ENCODE measurements around the gene SPON2. TPM values are rescaled to one million over a fixed set of nuclear protein-coding genes. Genes with fewer than 3 reads are reported as not detected.

SPON2 gene
- total RNA-seq, 4 donors from 2014 or later: 39.3 to 91.0 (median 45.5) TPM

DNA sequence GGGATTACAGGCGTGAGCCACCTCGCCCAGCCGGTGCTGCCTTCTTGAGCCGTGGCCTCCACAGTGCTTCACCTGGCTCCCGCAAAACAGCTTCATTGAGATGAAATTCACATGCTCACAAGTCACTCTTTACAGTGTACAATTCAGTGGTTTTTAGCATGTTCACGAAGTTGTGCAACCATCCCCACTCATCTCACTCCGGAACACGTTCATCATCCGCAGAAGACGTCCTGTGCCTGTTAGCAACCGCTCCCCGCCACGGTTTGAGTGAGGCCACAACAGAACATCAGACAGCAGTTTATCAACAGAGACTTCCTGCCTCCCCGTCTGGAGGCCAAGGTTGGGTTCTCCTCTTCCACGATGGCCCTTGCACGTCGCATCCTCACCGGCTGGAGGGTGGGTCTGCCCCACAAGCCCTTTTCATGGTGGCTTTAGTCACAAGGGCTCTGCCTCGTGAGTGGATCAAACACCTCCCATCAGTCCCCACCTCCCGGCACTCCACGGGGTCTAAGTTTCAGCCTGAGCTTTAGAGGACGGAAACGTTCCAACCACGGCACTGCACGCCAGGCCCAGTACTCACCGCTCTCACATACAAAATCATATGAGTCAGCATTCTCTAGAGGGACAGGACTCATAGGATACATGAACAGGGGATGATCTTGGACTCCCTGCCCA lies 29.6 kb upstream of the SPON2 start:
- H3K4me1 ChIP-seq: peaks cover 0 to 43% (median 32%) of the 10 kb centered on the region in 4 donors
- peak; percentile 15 to 53 for DNase-seq (ENCODE audit: low spot score in 2 of 2)
- no peak overlapping the region for H3K4me3 ChIP-seq
- H3K27ac ChIP-seq: peak overlapping the region in 2 of 4 donors; percentile 35 to 80
- H3K27me3 ChIP-seq: no peaks in the 10 kb centered on the region
- H3K36me3 ChIP-seq: no peaks in the 10 kb centered on the region
- no peaks in the 10 kb centered on the region for H3K9me3 ChIP-seq
- TF ChIP-seq POLR2A (IDR thresholded peaks at IDR 0.05): no peak
- TF ChIP-seq EP300 (IDR thresholded peaks at IDR 0.05): peak in 1 of 2 donors; percentile 67
- TF ChIP-seq, protein P1, sequence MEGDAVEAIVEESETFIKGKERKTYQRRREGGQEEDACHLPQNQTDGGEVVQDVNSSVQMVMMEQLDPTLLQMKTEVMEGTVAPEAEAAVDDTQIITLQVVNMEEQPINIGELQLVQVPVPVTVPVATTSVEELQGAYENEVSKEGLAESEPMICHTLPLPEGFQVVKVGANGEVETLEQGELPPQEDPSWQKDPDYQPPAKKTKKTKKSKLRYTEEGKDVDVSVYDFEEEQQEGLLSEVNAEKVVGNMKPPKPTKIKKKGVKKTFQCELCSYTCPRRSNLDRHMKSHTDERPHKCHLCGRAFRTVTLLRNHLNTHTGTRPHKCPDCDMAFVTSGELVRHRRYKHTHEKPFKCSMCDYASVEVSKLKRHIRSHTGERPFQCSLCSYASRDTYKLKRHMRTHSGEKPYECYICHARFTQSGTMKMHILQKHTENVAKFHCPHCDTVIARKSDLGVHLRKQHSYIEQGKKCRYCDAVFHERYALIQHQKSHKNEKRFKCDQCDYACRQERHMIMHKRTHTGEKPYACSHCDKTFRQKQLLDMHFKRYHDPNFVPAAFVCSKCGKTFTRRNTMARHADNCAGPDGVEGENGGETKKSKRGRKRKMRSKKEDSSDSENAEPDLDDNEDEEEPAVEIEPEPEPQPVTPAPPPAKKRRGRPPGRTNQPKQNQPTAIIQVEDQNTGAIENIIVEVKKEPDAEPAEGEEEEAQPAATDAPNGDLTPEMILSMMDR (IDR thresholded peaks at IDR 0.05): no peak
- WGBS, 2 donors: 84 to 89% methylated on average over 26 of the region's 26 CpGs

DNA sequence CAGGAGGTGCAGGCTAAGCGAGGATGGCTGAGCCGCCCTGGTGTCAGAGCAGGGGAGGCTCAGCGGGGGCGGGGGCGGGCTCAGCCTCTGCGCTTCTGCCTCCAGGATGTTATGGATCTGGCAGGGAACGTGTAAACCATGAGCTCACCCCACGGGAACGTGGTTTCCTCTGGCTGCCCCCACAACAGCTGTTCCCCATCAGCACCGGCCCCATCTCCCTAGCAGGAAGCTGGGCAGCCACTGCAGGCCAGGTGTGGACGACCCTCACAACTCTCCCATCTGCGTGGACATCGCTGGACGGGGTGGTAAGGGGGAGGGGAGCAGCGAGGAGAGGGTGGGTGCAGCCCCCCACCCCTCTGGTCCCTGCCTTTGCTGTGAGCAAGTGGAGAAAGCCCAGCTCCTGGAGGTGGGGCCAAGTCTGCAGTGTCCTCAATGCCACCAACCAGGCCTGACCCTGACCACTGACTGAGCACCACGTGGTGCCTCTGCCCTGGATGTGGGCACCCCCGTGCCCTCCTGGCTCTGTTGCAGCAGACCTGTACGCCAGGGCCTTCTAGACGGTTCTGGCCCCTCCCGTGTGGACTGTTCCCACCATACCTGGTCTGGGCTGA lies 28.1 kb upstream of the SPON2 start:
- Histone ChIP-seq H3K9me3 (no peaks in the 10 kb centered on the region), H3K4me3 (peak overlapping the region in 2 of 4 donors; percentile 4 to 31), H3K4me1 (peaks cover 0 to 41% (median 24%) of the 10 kb centered on the region in 4 donors), H3K27me3 (no peaks in the 10 kb centered on the region), H3K36me3 (no peaks in the 10 kb centered on the region), H3K27ac (peak overlapping the region in 2 of 4 donors; percentile 12 to 80)
- peak in 1 of 2 donors; percentile 17 for DNase-seq (ENCODE audit: low spot score in 2 of 2)
- WGBS, 2 donors: 29% methylated on average over 12 to 14 of the region's 20 CpGs
- no peak for TF ChIP-seq EP300 (IDR thresholded peaks at IDR 0.05)
- TF ChIP-seq POLR2A (IDR thresholded peaks at IDR 0.05): no peak
- TF ChIP-seq, protein P1 (IDR thresholded peaks at IDR 0.05): no peak

DNA sequence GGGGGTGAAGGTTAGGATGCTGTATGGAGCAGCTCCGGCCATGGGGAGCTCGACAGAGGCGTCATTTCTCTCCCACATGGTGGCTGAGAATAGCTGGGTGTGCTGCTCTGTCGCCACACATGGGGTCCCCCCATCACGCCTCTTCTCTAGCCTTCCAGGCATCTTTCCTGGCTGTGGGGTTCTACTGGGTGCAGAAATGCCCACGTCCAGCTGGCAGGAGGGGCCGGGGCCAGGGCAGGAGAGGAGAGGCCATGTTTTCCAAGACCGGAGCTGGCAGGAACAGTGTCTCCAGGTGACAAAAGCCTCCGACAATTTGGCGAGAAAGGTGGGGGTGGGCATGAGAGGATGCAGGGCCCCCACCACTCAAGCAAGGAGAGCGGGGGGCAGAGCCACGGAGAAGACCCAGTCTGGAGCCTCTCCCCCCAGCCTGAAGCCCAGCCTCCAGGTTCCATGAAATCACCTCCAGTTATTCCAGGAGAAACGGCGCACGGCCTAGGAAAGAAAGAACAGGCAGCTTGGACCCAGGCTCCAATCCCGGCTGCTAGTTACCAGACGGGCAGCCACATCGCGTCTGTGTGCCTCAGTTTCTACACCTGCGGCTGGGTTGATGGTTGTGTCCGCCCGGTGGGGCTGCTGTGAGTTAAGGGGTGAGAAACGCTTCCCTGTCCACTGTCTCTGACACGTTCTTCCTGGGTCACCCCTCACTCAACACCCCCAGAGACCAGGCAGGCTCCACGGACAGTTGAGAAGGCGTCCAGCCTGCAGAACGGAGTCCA lies 27.4 kb upstream of the SPON2 start:
- no peak for TF ChIP-seq POLR2A (IDR thresholded peaks at IDR 0.05)
- peak in 1 of 2 donors; percentile 9 for DNase-seq (ENCODE audit: low spot score in 2 of 2)
- Histone ChIP-seq H3K4me3 (peak overlapping the region in 1 of 4 donors; percentile 31), H3K36me3 (no peaks in the 10 kb centered on the region), H3K4me1 (peaks cover 0 to 41% (median 26%) of the 10 kb centered on the region in 4 donors), H3K27me3 (no peaks in the 10 kb centered on the region), H3K9me3 (no peaks in the 10 kb centered on the region), H3K27ac (peak overlapping the region in 2 of 4 donors; percentile 12 to 80)
- 77 to 85% methylated on average over 25 to 27 of the region's 27 CpGs for WGBS, 2 donors

DNA sequence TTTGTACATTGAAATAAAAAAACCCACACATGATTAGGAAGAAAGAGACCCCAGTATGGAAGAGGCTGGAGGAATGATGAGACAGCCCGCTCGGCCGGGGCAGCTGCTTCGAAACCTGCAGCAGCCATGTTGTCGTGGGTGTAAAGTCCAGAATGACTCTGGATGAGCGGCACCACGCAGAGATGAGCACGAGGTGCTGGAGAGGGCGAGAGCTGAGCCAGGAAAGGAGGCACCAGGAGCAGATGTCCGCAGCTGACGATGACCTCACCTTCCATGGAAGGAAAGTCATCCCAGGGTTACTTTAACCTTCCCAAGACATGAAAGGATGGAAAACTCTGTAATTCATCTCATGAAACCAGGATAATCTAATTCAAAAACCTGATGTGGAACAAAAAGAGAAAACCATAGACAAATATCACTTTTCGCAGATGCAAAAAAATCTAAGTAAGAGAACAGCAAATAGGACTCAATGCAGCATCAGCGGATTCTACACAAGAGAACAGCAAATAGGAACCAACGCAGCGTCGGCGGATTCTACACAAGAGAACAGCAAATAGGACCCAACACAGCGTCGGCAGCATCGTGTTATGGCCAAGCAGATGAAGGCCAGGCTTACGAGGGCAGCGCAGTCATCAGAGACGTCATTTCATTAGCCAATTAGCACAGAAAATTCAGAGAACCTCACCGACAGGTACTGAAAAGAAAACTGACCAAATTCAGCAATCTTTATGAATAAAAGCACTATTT lies 25.9 kb upstream of the SPON2 start:
- 86 to 89% methylated on average over 24 of the region's 24 CpGs for WGBS, 2 donors
- Histone ChIP-seq H3K27ac (no peak overlapping the region), H3K27me3 (no peaks in the 10 kb centered on the region), H3K36me3 (no peaks in the 10 kb centered on the region), H3K9me3 (no peaks in the 10 kb centered on the region), H3K4me1 (peaks cover 0 to 48% (median 34%) of the 10 kb centered on the region in 4 donors), H3K4me3 (no peak overlapping the region)
- peak in 1 of 2 donors; percentile 12 for DNase-seq (ENCODE audit: low spot score in 2 of 2)
- TF ChIP-seq, protein P1 (IDR thresholded peaks at IDR 0.05): no peak
- TF ChIP-seq EP300 (IDR thresholded peaks at IDR 0.05): no peak

All from tibial nerve (tissue), 4 donors.